Measurements from ENCODE around the gene CST2.
"Not testable (repeated sequence)": the region's sequence is repeated elsewhere in the genome, so short reads cannot be mapped to it uniquely, and the experiment has no call there.

DNA sequence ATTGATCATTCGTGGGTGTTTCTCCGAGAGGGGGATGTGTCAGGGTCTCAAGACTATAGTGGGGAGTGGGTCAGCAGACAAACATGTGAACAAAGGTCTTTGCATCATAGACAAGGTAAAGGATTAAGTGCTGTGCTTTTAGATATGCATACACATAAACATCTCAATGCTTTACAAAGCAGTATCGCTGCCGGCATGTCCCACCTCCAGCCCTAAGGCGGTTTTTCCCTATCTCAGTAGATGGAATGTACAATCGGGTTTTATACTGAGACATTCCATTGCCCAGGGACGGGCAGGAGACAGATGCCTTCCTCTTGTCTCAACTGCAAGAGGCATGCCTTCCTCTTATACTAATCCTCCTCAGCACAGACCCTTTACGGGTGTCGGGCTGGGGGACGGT is 34.2 kb upstream of the CST2 start:
- TF ChIP-seq, protein P1, sequence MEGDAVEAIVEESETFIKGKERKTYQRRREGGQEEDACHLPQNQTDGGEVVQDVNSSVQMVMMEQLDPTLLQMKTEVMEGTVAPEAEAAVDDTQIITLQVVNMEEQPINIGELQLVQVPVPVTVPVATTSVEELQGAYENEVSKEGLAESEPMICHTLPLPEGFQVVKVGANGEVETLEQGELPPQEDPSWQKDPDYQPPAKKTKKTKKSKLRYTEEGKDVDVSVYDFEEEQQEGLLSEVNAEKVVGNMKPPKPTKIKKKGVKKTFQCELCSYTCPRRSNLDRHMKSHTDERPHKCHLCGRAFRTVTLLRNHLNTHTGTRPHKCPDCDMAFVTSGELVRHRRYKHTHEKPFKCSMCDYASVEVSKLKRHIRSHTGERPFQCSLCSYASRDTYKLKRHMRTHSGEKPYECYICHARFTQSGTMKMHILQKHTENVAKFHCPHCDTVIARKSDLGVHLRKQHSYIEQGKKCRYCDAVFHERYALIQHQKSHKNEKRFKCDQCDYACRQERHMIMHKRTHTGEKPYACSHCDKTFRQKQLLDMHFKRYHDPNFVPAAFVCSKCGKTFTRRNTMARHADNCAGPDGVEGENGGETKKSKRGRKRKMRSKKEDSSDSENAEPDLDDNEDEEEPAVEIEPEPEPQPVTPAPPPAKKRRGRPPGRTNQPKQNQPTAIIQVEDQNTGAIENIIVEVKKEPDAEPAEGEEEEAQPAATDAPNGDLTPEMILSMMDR (IDR thresholded peaks at IDR 0.05), result not testable (repeated sequence)
- TF ChIP-seq EZH2 (IDR thresholded peaks at IDR 0.05), result not testable (repeated sequence)

Measured in neural progenitor cell (in vitro differentiated cells).